ENCODE data around the gene PTPRN2.
"Not testable (repeated sequence)": the region's sequence is repeated elsewhere in the genome, so short reads cannot be mapped to it uniquely, and the experiment has no call there.

The PTPRN2 gene

GRCh38 chr7:158259671-158260418, 327.8 kb downstream of the PTPRN2 start:
- DNase-seq: no peak

GRCh38 chr7:158259141-158259540, 328.5 kb downstream of the PTPRN2 start:
- no peak for DNase-seq

- DNase-seq: no peak
Observed at GRCh38 chr7:158258411-158259130, 329.1 kb downstream of the PTPRN2 start.

DNA sequence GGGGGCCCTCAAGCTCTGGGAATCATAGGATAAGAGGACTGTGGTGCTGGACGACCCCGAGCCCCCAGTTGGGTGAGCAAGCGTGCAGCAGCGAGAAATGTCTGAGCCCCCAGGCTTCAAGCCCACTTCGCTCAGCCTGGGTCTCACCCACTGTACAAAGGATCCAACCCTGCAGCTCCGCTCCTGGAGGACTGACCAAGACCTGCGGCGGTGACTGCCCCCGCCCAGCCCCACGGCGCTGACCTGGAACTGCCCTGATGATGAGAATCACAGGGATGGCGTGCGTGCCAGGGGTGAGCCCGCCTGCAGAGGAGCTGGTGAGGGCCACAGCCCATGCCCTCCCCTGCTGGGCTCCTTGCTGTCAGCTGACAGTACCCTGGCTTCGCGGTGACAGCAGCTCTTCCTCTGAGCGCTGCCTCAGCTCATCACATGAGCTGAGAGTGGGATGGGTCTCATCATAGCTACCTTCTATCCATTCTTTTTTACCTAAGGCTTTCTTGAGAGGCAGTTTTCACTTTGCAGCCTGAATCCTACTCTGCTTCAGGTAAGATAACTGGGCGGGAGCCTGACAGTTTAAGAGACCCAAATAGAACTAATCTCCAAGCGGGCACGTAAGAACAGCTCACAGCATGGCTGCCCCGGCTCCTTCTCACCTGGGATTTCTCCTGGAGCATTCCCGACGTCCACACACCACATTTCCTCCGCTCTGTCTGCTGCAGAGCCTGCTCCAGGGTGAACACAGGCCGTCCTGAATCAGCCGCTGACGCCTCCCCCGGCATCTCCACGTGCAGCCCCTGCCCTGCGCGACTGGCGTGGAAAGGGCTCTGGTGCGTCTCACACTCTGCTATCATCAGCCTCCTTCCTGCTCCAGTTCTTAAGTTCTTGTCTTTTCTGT, 329.9 kb downstream of the PTPRN2 start:
- no peak for DNase-seq

GRCh38 chr7:158257001-158257400, 330.6 kb downstream of the PTPRN2 start:
- no peak for DNase-seq

GRCh38 chr7:158256091-158256816, 331.4 kb downstream of the PTPRN2 start:
- no peak for DNase-seq

- no peak for DNase-seq
Observed at GRCh38 chr7:158255558-158255957, 332.1 kb downstream of the PTPRN2 start.

- DNase-seq: no peak
Observed at GRCh38 chr7:158255156-158255555, 332.5 kb downstream of the PTPRN2 start.

- not testable (repeated sequence) for DNase-seq
Observed at GRCh38 chr7:158253670-158254045, 334.0 kb downstream of the PTPRN2 start.

GRCh38 chr7:158252837-158253669, 334.6 kb downstream of the PTPRN2 start:
- no peak for DNase-seq

DNA sequence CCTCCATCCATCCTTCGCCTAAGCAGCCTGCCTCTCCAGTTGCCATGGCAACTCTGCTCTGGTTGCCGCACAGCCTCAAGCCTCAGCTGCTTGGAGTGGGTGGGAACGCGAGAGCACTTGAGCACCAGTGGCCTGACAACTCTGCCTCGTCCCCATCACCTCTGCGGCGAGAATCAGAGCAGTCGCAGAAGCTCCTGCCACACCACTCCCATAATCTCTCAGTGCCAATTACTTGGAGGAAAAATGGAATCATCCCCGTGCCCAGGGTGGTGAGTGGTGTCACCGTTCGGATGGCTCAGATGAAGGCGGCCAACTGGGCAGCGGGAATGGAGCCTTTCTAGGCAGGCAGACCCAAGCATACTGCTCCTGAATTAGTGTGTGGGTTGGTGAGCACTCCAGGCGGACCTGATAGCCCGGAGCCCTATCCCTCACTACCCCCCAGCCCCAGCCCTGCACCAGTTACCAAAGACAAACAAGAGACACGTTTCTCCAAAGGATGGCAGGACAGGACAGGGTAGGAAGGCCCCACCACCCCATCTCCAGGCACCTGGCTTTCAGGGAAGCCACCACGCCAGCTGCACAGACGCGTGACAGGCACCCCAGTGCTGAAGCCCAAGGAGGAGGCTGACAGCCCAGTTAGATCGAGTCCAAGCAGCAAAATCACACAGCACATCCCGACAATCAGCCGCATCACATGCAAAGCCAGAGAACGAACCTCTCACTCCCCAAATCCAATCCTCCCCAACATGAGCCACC, 335.4 kb downstream of the PTPRN2 start:
- DNase-seq: no peak

DNA sequence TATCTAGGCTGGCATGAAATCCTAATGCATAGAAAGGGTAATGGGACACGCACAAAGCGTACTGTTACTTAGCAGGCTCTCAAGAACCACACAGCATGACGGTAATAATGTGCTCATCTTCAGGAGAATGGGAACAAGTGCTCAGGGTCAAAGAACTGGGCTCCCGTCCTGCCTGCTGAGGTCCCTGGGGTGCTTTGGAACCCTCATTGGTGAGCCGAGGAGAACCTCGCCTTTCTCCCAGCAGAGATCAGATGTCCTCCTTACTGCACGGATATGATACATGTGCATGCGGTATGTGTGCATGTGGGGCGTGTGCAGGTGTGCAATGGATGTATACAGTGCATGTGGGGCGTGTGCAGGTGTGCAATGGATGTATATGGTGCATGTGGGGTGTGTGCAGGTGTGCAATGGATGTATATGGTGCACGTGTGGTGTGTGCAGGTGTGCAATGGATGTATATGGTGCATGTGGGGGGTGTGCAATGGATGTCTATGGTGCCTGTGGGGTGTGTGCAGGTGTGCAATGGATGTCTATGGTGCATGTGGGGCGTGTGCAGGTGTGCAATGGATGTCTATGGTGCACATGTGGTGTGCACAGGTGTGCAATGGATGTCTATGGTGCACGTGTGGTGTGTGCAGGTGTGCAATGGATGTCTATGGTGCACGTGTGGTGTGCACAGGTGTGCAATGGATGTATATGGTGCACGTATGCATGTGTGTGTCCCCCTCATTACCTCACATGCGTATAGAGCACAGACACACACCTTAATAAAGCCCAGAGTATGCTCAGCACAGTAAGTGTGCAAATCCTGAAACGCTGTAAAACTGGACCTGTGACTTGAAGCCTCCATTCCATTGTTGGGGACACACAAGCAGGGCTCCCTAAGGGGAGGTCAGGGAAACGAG, 336.3 kb downstream of the PTPRN2 start:
- DNase-seq: no peak

- no peak for DNase-seq
Observed at GRCh38 chr7:158249692-158250091, 337.9 kb downstream of the PTPRN2 start.

DNA sequence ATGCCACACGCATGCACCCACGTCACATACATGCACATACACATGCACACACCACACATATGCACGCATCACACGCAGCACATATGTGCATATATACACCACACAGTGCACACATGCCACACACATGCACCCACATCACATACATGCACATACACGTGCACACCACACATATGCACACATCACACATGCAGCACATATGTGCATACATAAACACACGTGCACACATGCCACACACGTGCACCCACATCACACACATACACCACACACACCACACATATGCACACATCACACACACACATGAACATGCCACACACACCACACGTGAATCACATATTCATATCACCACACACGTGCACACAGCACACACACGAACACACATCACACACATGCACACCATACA, 338.8 kb downstream of the PTPRN2 start:
- no peak for DNase-seq

GRCh38 chr7:158247758-158248487, 339.7 kb downstream of the PTPRN2 start:
- no peak for DNase-seq

DNA sequence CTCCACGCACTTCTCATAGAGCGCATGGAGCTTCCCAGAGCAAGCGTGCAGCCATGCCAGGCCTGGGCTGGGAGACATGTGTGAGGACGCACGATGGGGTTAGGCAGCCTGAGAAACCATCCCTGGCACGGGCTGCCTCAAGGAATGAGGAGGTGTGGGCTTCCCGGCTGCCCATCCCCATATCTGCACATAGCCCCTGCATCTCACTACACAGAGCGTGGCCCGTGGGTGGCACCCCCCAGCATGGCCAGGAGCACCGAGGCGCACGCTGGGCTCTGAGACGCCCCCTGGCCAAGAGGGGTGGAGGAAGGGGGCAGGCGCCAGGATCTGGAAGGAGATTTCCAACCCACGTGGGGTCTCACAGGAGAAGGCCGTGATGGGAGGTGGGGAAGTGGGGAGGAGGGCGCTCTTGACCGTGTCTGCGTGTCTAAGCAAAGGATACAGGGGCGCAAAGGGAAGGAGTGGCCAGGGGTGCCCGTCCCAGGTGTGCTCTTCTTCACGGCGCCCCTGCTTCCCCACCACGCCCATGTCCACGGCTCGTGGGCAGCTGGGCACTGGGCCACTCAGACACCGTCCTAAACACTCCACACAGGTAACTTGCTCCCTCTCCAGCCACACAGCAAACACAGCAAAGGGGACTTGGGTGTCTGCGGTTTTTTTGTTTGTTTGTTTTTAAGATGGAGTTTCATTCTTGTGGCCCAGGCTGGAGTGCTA, 340.5 kb downstream of the PTPRN2 start:
- no peak for DNase-seq

DNA sequence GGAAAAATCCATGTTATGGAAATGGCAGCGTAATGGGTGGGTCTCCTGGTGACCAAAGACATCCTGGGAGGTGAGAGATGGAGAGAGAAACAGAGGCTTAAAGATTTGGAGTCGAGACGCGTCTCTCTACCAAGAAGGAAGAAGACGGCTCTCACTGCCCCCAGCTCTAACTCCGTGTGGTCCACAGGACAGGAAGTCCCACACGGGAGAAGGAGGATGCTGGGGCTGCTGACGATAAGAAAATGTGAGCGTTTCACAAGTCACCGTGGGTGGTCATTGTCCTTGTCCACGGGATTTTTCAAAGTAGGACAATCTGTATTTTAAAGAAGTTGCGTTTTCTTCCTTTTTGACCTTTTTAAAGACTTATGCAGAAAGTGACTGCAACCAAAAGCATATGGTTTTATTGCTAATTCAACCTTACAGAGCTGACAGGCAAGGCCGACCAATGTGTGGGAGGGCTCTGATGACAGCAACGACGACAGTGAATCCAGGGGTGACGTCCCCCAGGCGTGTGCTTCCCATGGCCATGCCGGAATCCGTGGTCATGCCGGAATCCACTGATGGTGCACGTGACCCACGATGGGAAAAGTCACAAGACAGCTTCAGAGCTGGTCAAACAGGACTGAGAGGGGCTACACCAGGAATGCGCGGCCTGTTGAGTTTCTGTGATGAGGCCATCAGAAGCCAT, 341.2 kb downstream of the PTPRN2 start:
- no peak for DNase-seq

DNA sequence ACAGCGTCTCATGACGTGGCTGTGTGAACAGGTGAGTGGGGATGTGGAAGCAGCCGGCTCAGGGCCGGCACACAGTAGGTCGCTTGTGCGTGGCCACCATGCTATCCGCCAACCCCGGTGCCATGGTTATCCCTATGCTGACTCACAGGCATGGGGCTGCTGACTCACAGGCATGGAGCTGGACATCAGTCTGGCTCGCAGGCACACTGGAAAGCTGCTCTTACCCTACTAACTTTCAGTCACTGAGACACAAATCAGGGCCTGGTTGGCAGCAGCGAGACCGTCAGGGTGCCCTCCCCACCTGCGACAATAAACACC, 341.9 kb downstream of the PTPRN2 start:
- no peak for DNase-seq
